HG03354 (cell line): ENCODE data around the gene OSTM1.
"Not testable (repeated sequence)": the region's sequence is repeated elsewhere in the genome, so short reads cannot be mapped to it uniquely, and the experiment has no call there.

Source experiments
- ATAC-seq: cut with Tn5 transposase; IDR thresholded peaks from one replicate; pipeline ENCODE4 v1.9.1; 2021; ENCODE audit warnings: mild to moderate bottlenecking; ENCODE audit not compliant: unreplicated experiment, poor library complexity, severe bottlenecking

Gene OSTM1

DNA sequence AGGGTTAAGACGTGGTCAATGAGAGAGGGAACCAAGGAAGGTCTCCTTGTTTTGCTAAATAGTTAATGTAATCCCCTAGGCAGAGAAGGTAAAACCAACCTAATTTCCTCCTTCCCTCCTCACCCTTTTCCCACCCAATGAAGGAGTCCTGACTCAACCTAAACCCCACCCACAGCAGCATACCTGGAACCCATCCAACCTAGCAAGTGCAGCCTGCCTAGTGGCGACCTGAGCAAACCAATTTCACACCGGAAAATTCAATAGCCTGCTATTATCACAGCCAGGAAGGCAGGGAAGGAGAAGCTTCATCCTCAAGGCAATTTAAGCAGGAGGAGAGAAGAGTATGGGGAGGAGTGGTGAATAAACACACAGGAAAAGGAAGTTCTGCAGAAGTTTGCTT, 46.9 kb downstream of the OSTM1 start:
- no peak for ATAC-seq

DNA sequence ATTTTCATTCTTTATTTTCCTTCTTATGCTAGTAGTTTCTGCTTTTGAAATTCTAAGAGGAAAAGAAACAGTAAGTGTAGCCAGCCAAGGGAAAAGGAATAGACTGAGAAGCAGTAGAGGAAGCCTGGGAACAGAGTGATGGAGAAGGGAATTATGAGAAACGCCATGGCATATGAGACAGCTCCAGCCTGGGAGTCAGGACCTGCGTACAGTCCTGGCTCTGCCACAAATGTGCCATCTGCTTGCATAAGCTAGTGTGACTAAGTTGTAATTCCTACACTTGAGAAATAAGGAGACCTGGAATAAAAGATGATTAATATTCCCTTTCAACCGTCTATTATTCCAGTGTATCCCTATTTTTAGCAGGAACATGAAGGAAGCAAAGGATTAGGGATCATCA, 47.5 kb downstream of the OSTM1 start:
- no peak for ATAC-seq

DNA sequence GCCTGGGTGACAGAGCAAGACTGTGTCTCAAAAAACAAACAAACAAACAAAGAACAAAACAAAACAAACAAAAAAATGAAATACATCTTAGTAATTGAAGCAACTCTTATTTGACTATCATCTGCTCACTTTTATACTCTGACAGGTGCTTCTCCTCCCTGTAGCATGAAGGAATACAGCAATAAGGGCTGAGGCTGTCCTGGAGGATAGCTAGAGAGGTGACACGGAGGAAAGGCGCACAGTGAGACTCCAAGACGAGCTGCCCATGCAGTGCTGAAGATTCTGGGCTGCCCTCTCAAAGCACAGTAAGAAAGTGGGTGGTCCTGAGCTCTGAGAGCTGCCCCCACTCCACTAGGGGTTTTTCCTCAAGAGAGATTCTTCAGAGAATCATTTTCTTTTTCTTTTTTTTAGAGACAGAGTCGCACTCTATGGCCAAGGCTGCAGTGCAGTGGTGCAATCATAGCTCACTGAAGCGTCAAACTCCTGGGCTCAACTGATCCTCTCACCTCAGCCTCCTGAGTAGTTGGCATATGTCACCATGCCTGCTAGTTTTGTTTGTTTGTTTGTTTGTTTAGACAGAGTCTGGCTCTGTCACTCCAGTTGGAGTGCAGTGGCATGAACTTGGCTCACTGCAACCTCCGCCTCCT, 50.0 kb downstream of the OSTM1 start:
- no peak for ATAC-seq

DNA sequence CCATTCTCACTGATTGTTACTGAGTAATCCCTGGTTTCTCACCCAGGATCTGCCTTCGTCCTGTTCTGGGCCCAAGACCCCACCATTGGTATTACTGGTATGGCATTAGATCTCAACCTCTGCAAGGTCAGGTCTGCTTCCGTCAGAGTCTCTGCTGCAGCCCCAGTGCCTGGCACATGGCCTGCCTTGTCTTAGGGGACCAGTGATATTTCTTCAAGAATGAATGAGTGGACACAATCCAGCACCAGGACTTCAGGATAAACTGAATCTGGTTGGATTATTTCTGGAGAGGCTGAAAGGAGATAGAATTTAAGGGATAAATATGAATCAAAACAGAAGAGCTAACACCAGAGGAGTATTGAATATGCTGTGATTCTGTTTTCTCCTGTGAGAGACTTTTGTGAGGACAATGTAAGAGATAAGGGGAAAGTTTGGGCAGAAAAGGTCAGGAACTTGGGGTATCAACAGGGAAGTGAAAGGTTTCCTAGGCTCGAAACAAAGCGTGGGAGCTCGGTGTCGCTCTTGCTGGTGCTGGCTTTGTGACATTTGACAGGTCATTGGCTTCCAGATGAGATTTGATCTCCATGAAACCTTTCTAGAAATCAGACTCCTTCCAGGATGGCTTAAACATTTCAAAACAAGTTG, 53.9 kb downstream of the OSTM1 start:
- no peak for ATAC-seq

DNA sequence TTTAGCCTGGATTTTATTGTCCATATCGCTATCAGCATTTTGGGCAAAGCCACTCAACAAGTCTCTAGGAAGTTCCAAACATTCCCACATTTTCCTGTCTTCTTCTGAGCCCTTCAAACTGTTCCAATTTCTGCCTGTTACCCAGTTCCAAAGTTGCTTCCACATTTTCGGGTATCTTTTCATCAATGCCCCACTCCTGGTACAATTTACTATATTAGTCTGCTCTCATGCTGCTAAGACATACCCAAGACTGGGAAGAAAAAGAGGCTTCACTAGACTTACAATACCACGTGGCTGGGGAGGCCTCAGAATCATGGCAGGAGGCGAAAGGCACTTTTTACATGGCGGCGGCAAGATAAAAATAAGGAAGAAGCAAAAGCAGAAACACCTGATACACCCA, 58.3 kb downstream of the OSTM1 start:
- not testable (repeated sequence) for ATAC-seq

DNA sequence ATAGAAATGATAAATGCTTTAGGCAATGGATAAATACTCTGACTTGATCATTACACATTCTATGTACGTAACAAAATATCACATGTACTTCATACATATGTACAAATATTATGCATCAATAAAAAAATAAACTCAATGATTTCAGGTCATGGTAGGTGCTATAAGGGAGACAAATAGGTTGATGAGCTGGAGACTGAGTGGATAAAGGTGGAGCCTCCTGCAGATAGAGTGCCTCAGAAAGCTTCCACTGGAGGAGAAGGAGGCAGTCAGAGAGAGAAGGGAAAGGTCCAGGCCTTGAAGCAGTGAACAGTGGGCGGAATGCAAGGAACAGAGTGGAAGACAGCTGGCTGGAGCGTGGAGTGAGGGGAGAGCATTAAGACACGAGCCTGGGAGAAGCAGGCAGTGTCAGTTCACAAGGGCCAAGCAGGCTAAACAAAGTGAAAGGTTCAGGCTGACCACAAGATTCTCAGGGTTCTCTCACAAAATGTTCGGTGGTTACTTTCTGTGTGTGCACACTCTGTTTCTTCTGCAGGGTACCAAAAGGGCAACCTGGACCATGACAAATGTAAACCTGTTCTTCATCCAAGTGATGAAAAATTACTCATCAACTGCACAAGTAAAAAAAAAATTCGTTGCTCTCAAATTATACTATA, 60.6 kb downstream of the OSTM1 start:
- ATAC-seq: no peak

DNA sequence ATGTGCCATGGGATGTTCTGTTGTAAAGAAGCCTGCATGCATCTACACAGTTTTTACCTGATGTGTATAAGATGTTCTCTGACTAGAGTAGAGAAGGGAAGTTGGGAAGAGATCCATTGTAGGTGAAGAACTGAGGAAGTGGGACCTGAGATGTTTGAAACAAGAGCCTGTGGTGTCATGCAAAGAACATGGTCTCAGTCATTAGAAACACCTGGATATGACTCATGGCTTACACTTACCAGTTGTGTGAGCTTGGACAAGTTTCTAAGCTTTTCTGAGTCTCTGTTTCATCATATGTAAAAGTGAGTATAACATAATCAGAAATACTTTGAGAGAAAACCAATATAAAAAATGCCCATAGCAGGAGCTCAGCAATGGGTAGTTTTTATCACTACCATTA, 64.6 kb downstream of the OSTM1 start:
- ATAC-seq: no peak

DNA sequence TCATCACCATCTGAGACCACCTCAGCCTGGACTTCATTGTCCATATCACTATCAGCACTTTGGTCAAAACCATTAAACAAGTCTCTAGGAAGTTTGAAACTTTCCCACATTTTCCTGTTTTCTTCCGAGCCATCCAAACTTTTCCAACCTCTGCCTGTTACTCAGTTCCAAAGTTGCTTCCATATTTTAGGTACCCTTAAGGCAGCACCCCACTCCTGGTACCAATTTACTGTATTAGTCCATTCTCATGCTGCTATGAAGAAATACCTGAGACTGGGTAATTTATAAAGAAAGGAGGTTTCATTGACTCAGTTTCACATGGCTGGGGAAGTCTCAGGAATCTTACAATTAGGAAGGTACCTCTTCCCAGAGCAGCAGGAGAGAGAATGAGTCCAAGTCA, 65.3 kb downstream of the OSTM1 start:
- not testable (repeated sequence) for ATAC-seq

DNA sequence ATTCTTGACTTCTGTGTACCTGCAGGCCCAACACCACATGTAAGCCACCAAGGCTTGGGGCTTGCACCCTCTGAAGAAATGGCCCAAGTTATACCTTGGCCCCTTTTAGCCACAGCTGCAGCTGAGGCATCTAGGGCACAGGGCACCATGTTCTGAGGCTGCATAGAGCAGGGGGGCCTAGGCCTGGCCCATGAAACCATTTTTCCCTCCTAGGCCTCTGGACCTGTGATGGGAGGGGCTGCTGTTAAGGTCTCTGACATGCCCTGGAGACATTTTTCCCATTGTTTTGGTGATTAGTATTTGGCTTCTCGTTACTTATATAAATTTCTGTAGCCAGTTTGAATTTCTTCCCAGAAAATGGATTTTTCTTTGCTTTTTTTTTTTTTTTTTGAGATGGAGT, 66.2 kb downstream of the OSTM1 start:
- ATAC-seq: no peak

DNA sequence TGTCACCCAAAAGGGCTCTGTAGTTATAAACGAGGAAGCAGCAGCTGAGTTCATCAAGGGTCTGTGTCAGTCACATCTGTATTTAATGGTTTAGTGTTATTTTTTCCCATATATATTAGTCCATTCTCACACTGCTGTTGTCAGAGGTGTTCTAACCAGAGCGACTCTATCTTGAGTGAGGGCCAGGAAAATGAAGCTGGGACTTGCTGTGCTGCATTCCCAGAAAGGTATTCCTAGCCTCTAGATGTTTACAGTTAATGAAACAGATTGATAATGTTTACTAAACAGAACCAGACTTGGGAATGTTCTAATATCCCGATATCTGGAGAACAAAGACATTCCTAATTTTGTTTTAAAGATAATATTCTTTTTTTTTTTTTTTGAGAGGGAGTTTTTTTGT, 68.6 kb downstream of the OSTM1 start:
- no peak for ATAC-seq

DNA sequence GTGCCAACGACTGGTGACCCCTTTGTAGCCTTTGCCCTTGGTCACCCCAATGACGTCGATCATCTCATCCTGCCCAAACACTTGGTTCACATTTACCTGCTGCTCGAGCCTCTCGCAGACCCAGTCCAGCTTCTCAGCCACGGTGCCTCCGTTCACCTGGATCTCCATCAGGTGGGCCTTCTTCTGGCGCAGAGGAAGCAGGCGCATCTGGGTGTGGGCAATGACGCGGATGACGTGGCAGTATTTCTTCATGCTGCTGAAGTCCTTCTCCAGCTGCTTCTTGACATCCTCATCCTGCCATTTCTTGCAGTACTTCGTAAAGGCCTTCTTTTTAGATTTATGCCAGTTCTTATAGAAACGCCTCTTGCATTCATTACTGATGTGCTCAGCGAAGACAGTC, 69.7 kb downstream of the OSTM1 start:
- ATAC-seq: no peak

DNA sequence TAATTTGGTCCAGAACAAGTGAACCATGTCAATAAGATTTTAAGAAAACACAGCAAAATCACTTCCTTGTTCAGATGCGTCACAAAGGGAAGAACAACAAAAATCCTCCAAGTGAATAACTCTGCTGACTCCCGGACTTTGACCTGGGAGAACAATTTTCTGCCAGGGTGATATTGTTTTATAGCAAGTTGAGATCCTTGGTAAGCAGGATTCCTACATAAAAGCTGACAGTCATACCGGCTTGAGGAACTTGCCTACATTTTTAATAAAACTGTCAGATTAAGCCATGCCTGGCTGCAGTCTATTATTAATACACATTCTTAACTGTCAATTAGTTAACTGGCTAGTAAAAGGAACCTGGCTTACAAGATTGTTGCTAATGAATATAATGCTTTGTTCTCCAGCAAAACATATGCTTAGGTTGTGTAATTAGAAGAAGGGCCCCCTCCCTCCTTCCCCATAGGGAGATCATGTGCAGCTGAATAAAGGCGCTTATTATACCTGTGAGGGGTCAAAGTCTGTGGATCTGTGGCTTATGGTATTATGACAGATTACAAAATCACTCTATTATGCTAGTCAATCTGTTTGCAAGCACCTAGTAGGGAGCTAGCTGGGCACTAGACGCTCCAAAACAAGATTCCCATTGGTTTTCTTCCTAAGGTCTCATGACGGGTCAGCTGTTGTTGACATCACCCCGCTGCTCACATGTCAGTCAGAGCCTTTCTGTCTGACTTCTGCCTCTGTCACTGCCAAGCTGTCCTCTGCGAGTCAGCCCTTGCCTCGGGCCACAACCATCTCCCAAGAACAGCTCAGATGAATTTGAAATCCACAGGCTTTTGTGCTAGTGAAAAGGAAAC, 71.9 kb downstream of the OSTM1 start:
- no peak for ATAC-seq

DNA sequence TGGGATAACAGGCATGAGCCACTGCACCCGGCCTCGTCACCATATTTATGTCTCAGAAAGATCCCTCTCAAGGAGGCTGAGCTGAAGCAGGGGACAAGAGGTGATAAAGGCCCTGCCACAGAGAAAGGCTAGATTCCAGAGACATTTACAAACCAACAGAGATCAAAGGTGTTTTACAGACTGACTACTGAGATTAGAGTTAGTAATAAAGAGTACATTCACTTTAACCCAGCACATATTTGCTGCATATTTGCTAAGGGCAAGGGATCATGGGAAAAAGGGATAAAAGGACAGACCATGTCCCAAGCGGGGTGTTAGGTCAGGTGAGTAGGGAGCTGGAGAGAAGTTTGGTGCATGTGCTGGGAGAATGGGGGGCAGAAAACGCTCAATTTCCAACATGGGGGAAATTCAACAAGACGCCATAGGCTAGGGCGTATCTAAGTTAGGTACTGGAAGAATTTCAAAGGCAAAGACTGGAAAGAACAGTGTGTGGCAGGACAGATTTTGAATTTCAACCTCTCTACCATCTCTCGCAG, 72.8 kb downstream of the OSTM1 start:
- ATAC-seq: no peak

DNA sequence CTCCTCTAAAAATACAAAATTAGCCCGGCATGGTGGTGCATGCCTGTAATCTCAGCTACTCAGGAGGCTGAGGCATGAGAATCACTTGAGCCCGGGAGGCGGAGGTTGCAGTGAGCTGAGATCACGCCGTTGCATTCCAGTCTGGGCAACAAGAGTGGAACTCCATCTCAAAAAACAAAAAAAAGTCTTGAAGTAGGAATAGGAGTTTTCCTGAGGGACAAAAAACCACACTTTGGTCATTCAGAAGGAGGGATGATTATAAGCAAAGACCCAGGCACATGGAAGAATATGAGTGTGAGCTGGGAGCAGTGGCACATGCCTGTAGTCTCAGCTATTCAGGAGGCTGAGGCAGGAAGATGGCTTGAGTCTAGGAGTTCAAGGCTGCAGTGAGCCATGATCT, 74.3 kb downstream of the OSTM1 start:
- ATAC-seq: not testable (repeated sequence)

DNA sequence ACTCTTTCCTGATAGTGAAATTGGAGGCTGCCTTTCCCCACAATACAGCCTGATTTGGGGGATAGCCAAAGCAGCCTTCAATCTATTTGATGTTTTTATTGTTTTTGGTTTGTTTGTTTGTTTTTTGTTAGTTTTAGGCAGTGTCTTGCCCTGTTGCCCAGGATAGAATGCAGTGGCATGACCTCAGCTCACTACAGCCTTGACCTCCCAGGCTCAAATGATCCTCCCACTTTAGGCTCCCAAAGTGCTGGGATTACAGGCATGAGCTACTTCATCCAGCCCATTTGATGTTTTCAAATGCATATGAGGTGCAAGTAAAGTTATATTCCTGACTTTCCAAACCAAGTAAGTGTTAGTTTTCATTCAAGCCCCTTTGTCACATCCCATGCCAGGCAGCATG, 75.2 kb downstream of the OSTM1 start:
- no peak for ATAC-seq

DNA sequence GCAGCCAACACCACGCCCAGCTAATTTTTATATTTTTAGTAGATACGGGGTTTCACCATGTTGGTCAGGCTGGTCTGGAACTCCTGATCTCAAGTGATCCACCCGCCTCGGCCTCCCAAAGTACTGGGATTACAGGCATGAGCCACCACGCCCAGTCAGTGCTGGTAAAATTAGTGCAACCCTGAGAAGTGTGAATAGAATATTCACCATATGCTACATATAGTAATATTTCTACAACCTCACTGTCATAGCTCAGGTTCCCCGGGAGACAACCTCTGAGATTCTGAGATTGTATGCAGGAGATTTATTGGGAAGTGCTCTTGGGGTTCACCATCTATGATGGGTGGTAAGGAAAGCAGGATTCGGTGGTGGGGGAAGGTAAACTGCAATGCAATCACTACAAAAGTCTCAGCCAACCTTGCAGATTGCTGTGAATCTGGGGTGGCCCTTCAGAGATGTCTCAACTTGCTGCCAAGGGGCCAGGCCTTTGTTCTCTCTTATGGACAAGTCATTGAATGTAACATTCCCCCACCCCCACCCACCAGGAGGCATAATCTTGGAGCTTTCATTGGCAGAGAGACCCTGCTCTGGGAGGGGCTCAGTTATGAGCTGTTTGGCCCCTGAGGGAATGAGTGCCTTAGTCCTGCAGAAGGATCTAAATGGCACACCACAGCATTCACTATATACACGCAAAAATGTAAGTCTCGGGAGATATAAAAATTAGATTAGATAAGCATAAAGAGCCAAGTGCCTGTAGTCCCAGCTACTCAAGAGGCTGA, 82.6 kb downstream of the OSTM1 start:
- ATAC-seq: no peak
